ENCODE data around the gene INPPL1.
"Not testable (repeated sequence)": the region's sequence is repeated elsewhere in the genome, so short reads cannot be mapped to it uniquely, and the experiment has no call there.

The INPPL1 gene

GRCh38 chr11:72202571-72202970 is 22.0 kb upstream of the INPPL1 start:
- no peaks in the 10 kb centered on the region for H4K20me1 ChIP-seq (ENCODE audit: insufficient read depth, low read length)
- H3K4me1 ChIP-seq (ENCODE audit: low read length): peaks cover 7% of the 10 kb centered on the region
- no peaks in the 10 kb centered on the region for H3K79me2 ChIP-seq (ENCODE audit: low read length)
- H3K27me3 ChIP-seq (ENCODE audit: low read depth, low read length): no peaks in the 10 kb centered on the region
- H3K4me3 ChIP-seq (ENCODE audit: low read length): no peak overlapping the region
- no peaks in the 10 kb centered on the region for H3K9me3 ChIP-seq (ENCODE audit: insufficient read depth, low read length)
- no peak overlapping the region for H3K27ac ChIP-seq (ENCODE audit: low read length)
- H3K36me3 ChIP-seq (replicated peaks; ENCODE audit: low read depth, low read length): no peaks in the 10 kb centered on the region
- TF ChIP-seq EZH2phosphoT487 (IDR thresholded peaks at IDR 0.05; ENCODE audit: low read depth): no peak
- TF ChIP-seq CTCF (IDR thresholded peaks at IDR 0.05; ENCODE audit: low read depth, low read length): no peak
- no peak overlapping the region for H3K9ac ChIP-seq (ENCODE audit: low read length)
- no peak overlapping the region for H2AFZ ChIP-seq (ENCODE audit: low read depth, low read length)
- H3K4me2 ChIP-seq (ENCODE audit: low read length): no peak overlapping the region

GRCh38 chr11:72203163-72203562 is 21.4 kb upstream of the INPPL1 start:
- Histone ChIP-seq H3K36me3 (replicated peaks; ENCODE audit: low read depth, low read length) (no peaks in the 10 kb centered on the region), H3K9me3 (ENCODE audit: insufficient read depth, low read length) (no peaks in the 10 kb centered on the region), H3K4me1 (ENCODE audit: low read length) (peaks cover 7% of the 10 kb centered on the region), H4K20me1 (ENCODE audit: insufficient read depth, low read length) (no peaks in the 10 kb centered on the region), H3K79me2 (ENCODE audit: low read length) (no peaks in the 10 kb centered on the region), H3K9ac (ENCODE audit: low read length) (no peak overlapping the region), H3K4me3 (ENCODE audit: low read length) (no peak overlapping the region), H2AFZ (ENCODE audit: low read depth, low read length) (no peak overlapping the region), H3K27me3 (ENCODE audit: low read depth, low read length) (no peaks in the 10 kb centered on the region), H3K27ac (ENCODE audit: low read length) (no peak overlapping the region), H3K4me2 (ENCODE audit: low read length) (no peak overlapping the region)
- TF ChIP-seq EZH2phosphoT487 (IDR thresholded peaks at IDR 0.05; ENCODE audit: low read depth) (no peak), CTCF (IDR thresholded peaks at IDR 0.05; ENCODE audit: low read depth, low read length) (no peak)

GRCh38 chr11:72204886-72205285 is 19.7 kb upstream of the INPPL1 start:
- Histone ChIP-seq H3K4me2 (ENCODE audit: low read length) (no peak overlapping the region), H2AFZ (ENCODE audit: low read depth, low read length) (no peak overlapping the region), H3K27me3 (ENCODE audit: low read depth, low read length) (no peaks in the 10 kb centered on the region), H3K79me2 (ENCODE audit: low read length) (no peaks in the 10 kb centered on the region), H3K9ac (ENCODE audit: low read length) (no peak overlapping the region), H3K4me1 (ENCODE audit: low read length) (peaks cover 7% of the 10 kb centered on the region), H3K4me3 (ENCODE audit: low read length) (no peak overlapping the region), H4K20me1 (ENCODE audit: insufficient read depth, low read length) (no peaks in the 10 kb centered on the region), H3K9me3 (ENCODE audit: insufficient read depth, low read length) (peaks cover 14% of the 10 kb centered on the region; the same call in 1 of the 2 replicates), H3K27ac (ENCODE audit: low read length) (no peak overlapping the region), H3K36me3 (replicated peaks; ENCODE audit: low read depth, low read length) (peaks cover 3% of the 10 kb centered on the region)
- no peak for TF ChIP-seq EZH2phosphoT487 (IDR thresholded peaks at IDR 0.05; ENCODE audit: low read depth)
- TF ChIP-seq CTCF (IDR thresholded peaks at IDR 0.05; ENCODE audit: low read depth, low read length): no peak

- peaks cover 18% of the 10 kb centered on the region; the same call in 1 of the 2 replicates for H3K9me3 ChIP-seq (ENCODE audit: insufficient read depth, low read length)
- H3K79me2 ChIP-seq (ENCODE audit: low read length); H3K4me1 ChIP-seq (ENCODE audit: low read length); H2AFZ ChIP-seq (ENCODE audit: low read depth, low read length); H3K27ac ChIP-seq (ENCODE audit: low read length); H3K9ac ChIP-seq (ENCODE audit: low read length); H3K4me2 ChIP-seq (ENCODE audit: low read length); H4K20me1 ChIP-seq (ENCODE audit: insufficient read depth, low read length); H3K4me3 ChIP-seq (ENCODE audit: low read length); H3K27me3 ChIP-seq (ENCODE audit: low read depth, low read length); H3K36me3 ChIP-seq (replicated peaks; ENCODE audit: low read depth, low read length): not testable (repeated sequence)
These were observed 17.8 kb upstream of the INPPL1 start for GRCh38 chr11:72206794-72207193.

GRCh38 chr11:72208281-72208680 is 16.3 kb upstream of the INPPL1 start:
- Histone ChIP-seq H2AFZ (ENCODE audit: low read depth, low read length) (no peak overlapping the region), H3K9me3 (ENCODE audit: insufficient read depth, low read length) (peaks cover 18% of the 10 kb centered on the region; the same call in 1 of the 2 replicates), H3K4me3 (ENCODE audit: low read length) (no peak overlapping the region), H3K79me2 (ENCODE audit: low read length) (no peaks in the 10 kb centered on the region), H3K9ac (ENCODE audit: low read length) (no peak overlapping the region), H3K27me3 (ENCODE audit: low read depth, low read length) (peaks cover 4% of the 10 kb centered on the region; the same call in 1 of the 2 replicates), H3K27ac (ENCODE audit: low read length) (no peak overlapping the region), H3K36me3 (replicated peaks; ENCODE audit: low read depth, low read length) (peaks cover 3% of the 10 kb centered on the region), H3K4me1 (ENCODE audit: low read length) (peaks cover 7% of the 10 kb centered on the region), H3K4me2 (ENCODE audit: low read length) (no peak overlapping the region), H4K20me1 (ENCODE audit: insufficient read depth, low read length) (no peaks in the 10 kb centered on the region)
- TF ChIP-seq CTCF (IDR thresholded peaks at IDR 0.05; ENCODE audit: low read depth, low read length) (no peak), EZH2phosphoT487 (IDR thresholded peaks at IDR 0.05; ENCODE audit: low read depth) (no peak)
